GM15510 (cell line): Measurements from ENCODE around the gene YDJC.

Experiments
- POLR2A ChIP-seq: IDR thresholded peaks from 3 replicates; pipeline ENCODE4 v1.6.1; 2011; ENCODE audit warnings: borderline replicate concordance; ENCODE audit not compliant: insufficient read length; ENCODE audit errors: extremely low read depth

Gene YDJC

DNA sequence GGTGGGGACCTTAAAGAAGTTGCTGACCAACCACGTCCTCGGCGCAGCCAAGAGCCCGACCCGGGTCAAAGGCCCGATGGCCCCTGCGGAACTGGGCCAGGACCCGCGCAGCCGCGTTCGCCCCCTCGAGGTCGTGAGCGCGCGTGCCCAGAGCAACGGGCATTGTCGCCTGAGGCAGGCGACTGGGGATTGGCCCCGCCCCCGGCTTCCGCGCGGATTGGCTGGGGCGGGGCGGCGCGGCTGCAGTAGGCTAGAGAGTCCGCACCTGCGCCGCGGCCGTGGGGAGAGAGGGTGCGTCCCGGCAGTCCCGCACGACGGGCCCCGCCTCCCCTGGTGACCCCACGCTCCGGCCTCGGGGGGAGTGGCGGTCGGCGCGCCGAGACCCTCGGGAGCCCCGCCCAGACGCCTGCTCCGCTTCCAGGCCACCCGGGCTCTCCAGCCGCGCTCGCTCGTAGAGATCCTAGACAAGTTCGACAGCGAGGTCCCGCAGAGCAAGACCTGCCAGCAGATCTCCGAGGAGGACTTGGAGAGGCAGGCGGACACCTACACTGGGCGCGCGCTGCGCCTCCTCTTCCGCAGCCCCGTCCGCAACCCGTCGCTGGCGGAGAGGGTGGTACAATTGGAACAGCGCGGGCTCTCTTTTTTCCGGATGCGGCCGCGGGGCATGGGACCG is 27.7 kb upstream of the YDJC start:
- peak; percentile 67 for TF ChIP-seq POLR2A

DNA sequence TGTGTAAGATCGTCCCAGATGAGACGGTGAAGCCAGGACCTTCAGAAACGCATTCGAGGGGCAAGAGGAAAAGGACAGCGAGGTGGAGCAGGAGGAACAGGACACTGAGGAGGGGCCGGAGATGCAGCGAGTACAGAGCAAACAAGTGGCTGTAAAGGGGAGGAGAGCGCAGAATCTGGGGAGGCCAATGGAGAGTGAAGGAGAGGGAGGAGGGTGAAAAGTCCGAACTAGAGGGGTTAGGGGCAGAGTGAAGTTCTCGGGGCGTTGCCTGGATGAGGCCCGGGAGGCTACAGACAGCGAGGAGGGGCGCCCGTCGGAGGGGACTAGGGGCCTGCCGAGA is 27.2 kb upstream of the YDJC start:
- TF ChIP-seq POLR2A, result no peak

DNA sequence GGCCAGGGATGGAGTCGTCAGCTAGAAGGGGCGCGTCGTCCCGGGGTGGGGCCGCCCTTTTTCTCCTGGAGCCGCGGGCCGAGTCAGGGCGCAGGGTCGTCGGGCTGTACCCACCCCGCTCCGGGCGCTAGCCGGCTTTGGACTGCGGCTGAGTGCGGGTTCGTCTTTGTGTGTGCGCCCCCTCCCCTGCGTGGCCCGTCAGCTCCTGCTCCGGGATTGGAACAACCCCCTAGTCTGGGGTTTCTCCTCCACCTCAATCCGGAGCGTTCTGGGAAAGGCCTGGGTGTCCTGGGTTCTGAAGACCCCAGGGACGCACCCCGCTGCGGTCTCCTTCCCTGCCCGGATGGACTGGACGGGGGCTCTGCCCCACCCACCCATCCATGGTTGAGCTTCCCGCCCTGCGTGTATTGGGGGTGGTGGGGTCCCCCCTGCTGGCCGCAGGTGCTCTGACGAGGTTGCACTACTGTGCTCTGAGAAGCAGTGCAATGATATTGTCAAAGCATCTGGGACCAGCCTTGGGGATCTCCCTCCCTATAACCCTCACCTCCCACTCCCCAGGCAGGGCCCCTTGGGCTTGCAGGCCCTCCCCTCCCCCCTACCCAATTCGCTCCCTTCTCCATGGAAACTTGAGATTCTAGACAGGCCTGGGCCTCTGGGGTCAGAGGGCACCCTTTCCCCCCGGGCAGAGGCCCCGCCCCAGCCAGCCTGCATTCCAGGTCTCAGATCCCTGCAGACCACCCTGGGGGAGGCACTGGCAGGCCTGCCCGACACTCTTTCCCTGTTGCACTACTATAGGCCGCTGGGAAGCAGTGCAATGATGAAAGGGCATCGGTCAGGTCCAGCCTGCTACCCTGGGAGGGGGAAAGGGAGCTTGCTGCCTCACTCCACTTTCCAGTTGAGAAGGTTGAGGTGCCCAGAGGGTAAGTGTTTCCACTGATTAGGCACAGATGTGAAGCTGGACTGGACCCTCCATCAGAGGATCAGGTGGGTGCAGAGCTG is 23.0 kb upstream of the YDJC start:
- TF ChIP-seq POLR2A, result no peak

DNA sequence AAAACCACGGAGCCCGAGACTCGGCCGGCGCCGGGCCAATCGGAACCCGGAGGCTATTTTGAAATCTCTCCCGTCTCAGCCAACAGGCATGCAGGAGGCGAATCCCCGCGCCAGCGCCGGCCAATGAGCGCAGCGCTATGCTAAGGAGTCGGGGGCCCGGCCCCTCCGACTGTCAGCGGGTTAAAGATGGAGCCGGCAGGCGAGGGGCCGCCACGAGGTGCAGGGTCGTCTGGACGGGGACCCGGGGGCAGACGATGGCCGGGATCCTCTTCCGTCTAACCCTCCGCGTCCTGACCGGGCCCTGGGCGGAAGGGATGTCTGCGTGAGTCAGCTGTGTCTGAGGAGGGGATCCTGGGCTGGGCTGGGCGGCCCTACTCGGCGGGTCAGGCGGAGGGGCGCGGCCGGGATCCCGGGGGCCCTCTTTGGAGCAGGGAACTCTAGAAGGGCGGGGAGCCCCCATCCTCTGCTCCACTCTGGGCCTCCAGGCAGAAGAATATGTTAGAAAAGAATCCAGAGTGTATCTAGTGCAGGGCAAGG is 22.3 kb upstream of the YDJC start:
- peak; percentile 71 for TF ChIP-seq POLR2A

DNA sequence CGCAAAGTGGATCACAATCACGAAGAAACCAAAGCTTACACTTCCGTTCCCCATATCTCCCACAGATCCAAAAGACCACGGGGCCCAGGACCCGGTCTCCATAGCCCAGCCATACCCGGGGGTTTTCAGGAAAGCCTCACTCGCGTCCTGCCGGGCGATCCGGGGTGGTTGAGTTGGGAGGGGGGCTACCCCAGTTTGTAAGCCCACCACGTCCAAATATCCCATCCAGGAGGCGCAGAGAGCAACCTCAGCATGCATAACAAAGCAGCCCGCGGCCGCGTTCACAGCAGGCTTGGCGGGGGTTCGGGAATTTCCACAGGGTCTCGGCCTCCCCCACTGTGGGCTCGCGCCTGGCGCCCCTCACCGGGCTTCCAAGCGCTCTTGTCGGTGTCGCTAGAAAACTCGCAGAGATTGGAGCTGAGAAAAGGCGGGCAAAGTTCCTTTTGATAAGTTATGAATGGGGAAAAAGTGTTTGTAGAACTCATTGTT is 21.7 kb upstream of the YDJC start:
- no peak for TF ChIP-seq POLR2A

DNA sequence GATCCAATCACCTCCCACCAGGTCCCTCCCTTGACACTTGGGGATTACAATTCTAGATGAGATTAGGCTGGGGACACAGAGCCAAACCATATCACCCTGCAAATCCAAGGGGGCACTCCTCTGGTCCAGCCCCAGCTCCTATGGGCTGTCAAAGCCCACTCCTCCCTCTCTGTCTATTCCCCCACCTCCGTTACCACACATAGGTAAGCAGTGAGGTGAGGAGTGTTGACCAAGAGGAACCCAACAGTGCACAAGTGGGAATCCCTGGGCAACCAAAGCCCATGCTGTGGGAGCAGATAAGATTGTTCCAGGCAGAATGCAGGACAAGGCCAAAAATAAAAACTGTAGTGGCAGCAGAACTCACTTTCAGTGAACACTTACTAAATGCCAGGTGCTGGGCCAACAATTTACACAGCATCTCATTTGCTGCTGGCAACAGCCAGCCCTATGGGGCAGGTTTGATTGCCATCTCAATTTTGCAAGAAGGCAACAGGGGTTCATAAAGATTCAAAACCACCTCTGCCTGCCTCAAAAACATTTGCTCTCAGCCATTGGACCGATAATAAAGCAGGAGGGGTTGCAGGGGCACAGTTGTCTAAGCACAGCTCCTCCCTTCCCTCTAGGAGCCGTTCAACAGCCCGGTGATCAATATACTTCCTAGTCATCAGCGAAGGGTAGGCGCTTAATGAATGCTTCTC is 21.1 kb upstream of the YDJC start:
- TF ChIP-seq POLR2A, result no peak

DNA sequence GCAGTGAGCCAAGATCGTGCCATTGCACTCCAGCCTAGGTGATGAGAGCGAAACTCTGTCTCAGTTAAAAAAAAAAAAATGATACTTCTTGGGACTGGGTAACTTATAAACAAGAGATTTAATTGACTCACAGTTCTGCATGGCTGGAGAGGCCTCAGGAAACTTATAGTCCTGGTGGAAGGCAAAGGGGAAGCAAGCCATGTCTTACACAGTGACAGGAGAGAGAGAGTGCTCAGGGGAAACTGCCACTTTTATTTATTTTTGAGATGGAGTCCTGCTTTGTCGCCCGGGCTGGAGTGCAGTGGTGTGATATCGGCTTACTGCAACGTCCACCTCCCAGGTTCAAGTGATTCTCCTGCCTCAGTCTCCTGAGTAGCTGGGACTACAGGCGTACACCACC is 20.5 kb upstream of the YDJC start:
- no peak for TF ChIP-seq POLR2A

DNA sequence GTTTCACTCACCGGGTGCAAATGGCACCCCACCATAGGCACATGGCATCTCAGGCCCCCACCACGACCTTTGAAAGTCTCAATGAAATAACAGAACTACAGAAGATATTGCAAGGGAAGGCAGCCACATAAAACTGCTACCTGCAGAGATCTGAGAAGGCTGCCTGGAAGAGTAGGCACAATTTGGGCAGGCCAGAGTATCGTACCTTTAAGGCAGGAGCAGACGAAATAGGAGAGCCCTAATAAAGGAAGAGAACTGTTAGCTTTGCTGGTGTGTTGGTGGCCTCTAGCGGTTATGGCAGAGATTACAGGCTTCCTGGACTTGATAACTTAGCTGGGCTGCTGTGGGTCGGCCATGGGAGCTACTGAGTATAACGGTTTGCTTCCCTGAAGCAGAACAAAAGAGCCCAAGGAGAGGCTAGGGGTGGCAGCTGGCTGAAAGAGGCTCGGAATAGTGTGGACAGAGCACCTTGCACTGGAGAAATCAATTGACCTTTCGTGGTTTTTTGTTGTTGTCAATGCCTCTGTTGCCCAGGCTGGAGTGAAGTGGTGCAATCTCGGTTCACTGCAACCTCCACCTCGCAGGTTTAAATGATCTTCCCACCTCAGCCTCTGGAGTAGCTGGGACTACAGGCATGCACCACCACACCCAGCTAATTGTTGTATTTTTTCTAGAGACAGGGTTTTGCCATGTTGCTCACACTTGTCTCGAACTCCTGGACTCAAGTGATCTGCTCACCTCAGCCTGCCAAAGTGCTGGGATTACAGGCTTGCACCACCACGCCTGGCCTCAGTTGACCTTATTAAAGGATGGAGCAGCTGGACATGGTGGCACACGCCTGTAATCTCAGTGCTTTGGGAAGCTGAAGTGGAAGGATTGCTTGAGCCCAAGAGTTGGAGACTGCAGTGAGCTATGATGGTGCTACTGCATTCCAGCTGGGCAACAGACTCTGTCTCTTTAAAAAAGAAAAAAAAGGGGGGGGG is 17.1 kb upstream of the YDJC start:
- no peak for TF ChIP-seq POLR2A

DNA sequence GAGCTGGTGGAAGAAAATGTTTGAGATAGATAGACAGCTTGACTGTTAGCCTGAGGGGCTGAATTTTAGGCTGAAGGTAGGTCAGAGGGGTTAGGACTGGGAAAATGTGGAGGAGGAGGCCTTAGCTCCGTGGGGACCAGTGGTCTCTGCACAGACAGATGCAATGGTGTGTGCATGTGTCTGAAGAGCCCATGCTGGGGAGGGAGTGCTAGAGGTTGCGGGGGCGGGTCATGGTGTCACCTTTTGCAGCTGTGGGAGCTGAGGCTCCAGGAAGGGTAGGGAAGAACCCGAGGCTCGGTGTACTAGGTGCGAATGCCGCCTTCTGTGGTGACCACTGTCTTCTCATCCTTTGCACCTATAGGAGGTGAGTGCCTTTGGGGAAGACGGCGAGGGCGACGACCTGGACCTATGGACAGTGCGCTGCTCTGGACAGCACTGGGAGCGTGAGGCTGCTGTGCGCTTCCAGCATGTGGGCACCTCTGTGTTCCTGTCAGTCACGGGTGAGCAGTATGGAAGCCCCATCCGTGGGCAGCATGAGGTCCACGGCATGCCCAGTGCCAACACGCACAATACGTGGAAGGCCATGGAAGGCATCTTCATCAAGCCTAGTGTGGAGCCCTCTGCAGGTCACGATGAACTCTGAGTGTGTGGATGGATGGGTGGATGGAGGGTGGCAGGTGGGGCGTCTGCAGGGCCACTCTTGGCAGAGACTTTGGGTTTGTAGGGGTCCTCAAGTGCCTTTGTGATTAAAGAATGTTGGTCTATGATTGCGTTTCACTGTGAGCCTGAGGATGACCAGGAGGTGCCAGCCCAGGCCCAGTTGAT is 13.9 kb upstream of the YDJC start:
- no peak for TF ChIP-seq POLR2A

DNA sequence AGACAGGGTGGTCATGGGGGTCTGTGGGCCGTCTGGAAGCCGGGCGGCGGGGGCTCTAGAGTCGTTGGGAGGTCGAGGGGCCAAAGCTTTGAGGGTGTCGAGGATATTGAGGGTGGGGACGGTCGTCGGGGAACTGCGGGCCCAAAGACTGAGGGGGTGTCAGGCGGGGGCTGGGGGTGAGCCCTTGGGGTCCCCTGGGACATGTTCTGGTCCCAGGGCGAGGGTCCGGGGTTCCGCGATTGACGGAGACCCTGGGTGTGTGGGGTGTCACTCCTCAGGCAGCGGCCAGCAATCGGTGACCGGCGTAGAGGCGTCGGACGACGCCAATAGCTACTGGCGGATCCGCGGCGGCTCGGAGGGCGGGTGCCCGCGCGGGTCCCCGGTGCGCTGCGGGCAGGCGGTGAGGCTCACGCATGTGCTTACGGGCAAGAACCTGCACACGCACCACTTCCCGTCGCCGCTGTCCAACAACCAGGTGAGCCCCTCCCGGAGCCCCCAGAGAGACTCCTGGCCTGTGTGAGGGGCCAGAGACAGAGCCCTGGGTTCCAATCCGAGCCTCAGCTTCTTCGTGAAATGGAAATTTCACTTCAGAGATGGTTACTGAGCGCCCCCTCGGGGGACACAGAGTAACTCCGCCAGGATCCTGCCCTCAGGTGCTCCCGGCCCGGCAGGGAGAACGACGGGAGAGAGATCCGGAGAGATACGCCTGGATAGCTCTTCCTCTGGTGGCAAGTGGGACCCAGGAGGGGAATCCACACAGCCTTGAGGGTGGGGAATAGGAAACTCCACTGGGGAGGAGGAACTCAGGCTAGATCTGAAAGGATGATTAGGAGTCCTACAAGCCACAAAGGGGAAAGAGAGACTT is 13.0 kb upstream of the YDJC start:
- no peak for TF ChIP-seq POLR2A

DNA sequence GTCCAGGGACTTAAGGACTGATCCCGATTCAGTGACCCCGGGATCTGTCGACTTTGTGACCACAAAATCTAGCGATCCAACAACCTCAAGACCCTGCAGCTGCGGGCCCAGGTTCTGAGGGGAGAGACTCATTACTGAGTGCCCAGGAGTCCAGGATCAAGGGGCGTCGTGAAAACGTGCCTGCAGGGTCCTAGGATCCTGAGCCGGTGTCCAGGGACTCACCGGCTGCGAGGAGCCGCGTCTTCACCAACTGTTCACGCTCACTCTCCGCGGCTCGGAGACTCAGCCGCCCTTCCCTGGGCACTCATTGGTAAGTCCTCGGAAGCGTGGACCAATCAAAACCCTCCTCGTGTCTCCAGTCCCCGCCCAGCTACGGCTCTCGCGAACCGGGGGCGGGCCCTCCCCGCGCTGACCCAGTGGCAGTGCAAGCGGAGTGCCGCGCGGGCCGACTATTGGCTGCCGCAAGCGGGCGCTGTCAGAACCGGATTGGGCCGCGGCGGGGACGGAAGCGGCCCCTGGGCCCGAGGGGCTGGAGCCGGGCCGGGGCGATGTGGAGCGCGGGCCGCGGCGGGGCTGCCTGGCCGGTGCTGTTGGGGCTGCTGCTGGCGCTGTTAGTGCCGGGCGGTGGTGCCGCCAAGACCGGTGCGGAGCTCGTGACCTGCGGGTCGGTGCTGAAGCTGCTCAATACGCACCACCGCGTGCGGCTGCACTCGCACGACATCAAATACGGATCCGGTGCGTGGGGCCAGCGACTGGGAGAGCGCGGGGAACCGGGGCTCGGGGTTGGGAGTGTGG is 12.2 kb upstream of the YDJC start, which contains the start of gene SDF2L1:
SDF2L1 (plus strand) TSS at position 514 of the 795 bp plus-strand sequence; CDS start at position 549, 35 bp downstream.
- peak; percentile 78 for TF ChIP-seq POLR2A
